RCC 7860 (cell line): ENCODE results near the gene SEPSECS.

Experiments
- DNase-seq: peaks from one replicate; pipeline ENCODE4 v3.0.0-alpha.2; 2015; ENCODE audit warnings: low spot score
- FAIRE-seq: peaks from 2 replicates; lab custom pipeline; 2012; peaks lifted over from hg19 to GRCh38; lab: Jason Lieb, UNC

Gene SEPSECS

GRCh38 chr4:25157081-25157480 is 3.2 kb downstream of the SEPSECS start:
- FAIRE-seq (no peak), DNase-seq (no peak)

DNA sequence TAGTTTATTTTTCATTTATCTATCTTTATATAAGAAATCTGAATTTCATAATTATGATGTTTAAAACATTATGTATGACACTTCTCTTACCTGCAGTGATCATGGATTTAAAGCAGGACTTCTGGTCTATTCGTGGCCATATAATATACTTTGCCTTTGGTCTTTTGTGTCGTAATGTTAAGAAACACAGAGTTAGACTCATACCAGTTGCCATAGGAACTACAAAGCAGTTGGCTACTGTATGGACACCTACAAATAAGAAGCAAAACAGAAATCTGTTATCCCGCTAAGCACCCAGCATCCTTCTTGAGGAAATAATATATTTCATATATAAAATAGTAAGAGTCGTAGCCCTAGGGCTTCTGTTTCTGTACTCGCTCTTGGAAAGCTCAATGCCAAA is 4.3 kb downstream of the SEPSECS start:
- FAIRE-seq (no peak), DNase-seq (no peak)

DNA sequence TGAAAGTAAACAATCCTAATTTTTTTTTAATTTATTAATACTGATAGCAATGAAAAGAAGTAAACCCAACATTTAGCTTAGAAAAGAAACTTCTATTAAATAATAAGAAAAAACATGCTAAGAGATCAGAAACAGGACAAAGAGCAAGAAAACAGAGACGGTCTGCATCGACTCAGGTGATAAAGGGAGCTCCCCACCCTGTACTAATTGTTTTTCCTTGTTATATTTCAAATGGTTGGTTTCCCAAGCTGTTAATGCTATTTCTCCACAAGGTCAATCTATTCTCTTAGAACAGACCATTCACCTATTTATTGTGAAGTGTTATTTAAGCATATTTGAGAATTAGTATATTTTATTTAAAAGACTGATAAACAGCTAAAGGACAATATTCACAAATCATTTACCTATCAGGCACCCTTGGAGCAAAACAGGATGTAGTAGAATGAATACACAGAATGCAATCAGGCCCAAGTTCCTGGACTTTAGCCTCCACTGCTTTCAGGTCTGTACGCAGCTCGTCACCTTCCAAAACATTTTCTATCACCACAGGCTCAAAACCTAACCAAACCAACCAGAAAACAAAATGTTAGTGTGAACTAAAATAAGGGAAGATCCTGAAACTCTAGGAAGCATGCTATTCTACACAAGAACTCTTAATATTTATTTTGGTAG is 5.5 kb downstream of the SEPSECS start:
- DNase-seq (no peak), FAIRE-seq (no peak)

- FAIRE-seq (no peak), DNase-seq (no peak)
Measured at GRCh38 chr4:25146076-25146475, 14.2 kb downstream of the SEPSECS start.

DNA sequence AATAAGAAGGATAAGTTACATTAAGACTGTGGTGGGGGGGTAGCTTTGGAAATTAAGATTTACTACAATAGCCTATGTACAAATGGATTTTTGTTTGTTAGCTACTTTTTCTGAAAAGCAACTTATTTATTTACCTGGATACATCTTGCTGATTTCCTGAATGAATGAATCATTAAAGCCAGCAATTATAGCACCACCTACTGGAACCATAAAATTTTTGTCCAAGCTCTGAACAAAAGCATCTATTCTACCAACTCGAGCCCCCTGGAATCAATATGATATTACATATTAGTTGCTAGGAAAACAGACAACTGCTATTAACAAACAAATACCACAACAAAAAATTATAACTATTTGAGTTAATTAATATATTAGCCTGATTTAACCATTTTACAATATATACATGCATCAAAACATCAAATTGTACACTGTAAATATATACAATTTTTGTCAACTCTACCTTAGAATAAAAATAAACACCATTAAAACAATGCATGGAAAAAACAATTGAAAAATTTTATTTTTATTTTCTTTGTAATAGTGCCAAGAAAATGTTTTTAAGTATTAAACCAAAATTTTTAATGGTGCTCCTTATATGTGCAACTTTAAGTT is 15.3 kb downstream of the SEPSECS start:
- peak; percentile 16 for DNase-seq

DNA sequence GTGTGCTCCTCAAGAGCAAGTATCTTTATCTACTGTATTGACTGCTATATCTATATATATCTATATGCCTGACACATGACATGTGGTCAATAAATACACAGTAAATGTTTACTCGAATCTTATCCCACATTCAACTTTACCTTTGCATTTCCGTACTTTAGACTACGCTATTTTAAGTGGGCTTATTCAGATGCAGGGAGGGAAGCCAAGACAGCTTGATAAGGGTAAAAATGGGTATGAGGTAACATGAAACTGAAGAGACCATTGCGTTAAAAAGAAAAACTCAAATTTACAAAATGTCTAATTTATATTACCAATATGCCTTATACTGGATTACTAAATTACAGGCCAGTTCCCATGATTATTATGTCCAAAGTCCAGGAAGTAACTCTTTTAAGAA is 17.8 kb downstream of the SEPSECS start:
- DNase-seq (no peak), FAIRE-seq (no peak)

More for the DNA sequence above, 15.3 kb downstream of the SEPSECS start:
- FAIRE-seq = peak; percentile 69

DNA sequence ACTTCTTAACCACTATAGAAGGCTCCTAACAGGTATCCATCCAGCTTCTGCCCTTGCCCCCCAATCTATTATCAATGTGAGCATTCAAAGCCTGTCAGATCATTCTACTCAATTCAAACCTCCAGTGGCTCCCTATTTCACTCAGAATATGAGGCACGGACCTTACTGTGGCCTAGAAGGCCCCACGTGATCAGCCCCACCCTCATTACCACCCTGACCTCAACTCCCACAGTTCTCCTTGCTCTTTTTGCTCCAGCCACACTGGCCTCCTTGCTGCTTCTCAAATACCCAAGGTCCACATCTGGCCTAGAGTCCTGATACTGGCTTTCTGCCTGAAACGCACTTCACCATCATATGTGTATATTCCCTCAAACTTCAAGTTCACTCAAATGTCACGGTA is 18.7 kb downstream of the SEPSECS start:
- FAIRE-seq = no peak
- no peak for DNase-seq

DNA sequence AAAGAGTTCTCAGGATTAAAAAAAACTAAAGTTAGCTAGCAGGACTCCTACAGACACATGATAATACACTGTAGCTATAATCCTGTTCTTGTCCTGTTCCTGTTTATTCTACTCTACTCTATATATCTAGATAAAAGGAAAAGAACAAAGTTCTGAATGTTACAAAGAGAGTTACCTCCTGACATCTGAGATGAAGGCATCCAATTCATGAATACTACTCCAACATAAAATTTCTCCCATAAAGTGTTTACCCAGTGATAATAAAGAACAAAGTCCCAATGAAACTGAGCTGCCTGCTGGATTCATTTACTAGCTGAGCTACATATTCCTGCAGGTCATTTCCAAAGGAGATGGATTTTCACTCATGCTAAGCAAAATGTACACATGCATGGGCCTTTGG is 27.1 kb downstream of the SEPSECS start:
- no peak for FAIRE-seq
- DNase-seq = no peak

- no peak for DNase-seq
- no peak for FAIRE-seq
Measured at GRCh38 chr4:25131926-25132325, 28.3 kb downstream of the SEPSECS start.

DNA sequence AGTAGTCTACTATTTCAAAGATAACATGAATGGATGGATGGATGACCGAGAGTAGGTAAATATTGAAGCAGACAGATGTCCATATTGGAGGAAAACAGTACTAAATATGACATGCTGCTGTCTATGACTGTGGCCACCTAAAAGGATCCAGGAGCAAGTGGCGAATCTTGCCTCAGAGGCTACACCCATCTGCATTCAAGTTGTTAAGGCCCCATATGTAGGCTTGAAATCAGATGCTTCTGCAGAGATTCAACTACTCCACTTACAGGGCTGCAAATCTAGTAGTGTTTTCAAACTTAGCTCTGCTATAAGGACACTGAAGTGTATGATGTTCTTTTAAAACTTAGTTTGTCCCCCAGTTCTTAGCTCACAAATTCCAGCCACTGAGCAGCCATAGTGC is 28.9 kb downstream of the SEPSECS start:
- DNase-seq = no peak
- no peak for FAIRE-seq

- no peak for DNase-seq
Measured at GRCh38 chr4:25129917-25130316, 30.3 kb downstream of the SEPSECS start.

DNA sequence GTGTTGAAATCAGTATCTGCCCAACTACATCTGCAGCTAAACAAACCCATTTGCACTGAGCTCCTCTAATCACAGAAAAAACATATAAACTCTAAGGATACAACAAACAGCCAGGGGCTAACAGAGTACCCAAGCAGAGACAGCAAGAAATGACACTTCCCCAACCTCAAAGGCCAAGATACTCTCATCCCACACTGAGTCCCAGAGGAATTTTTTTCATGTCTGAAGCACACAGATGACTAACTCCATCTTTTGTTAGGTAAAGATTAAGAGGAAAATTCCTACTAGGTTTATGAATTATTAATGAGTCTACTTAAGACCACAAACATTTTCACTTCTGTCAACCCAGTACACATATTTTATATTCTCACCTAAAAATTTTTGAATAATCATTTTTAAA is 31.6 kb downstream of the SEPSECS start:
- FAIRE-seq (peak; percentile 82), DNase-seq (no peak)

More at GRCh38 chr4:25129917-25130316, 30.3 kb downstream of the SEPSECS start:
- no peak for FAIRE-seq

- no peak for DNase-seq
Measured at GRCh38 chr4:25123236-25123635, 37.0 kb downstream of the SEPSECS start.

DNA sequence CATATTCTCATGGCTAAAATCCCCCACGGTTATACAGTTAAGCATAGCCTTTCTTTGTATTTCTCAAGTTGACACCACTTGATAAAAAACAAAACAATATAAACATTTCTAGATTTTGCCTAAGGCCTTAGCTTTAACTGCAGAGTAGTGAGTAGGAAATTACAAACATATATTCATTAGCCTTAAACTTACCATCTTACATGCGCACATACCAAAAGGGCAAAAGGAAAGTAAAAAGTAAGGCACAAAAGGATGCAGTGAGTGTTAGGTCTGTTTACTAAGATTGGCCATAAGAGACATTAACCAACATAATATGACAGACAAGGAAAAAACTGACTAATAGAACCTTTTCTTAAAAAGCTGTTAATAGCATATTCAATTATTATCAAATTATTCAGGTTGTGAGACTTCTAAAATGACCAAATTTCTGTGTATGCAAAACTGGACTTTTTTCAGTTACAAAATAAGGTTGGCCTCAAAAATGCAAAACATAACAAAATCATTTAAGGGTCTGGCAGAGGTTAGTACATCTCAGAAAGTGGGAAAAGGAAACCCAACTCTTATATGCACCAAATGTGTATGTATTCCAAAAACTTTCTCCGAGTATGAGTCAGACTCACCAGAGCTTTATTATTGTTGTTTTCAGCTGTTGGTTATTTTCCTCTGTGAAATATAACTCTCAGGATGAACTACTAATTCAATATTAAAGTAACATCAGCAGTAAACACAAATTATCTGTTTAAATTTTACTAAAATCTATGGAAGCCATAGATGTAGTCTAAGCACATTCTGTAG is 39.9 kb downstream of the SEPSECS start:
- DNase-seq = no peak
- FAIRE-seq = no peak

More at GRCh38 chr4:25123236-25123635, 37.0 kb downstream of the SEPSECS start:
- FAIRE-seq = no peak

DNA sequence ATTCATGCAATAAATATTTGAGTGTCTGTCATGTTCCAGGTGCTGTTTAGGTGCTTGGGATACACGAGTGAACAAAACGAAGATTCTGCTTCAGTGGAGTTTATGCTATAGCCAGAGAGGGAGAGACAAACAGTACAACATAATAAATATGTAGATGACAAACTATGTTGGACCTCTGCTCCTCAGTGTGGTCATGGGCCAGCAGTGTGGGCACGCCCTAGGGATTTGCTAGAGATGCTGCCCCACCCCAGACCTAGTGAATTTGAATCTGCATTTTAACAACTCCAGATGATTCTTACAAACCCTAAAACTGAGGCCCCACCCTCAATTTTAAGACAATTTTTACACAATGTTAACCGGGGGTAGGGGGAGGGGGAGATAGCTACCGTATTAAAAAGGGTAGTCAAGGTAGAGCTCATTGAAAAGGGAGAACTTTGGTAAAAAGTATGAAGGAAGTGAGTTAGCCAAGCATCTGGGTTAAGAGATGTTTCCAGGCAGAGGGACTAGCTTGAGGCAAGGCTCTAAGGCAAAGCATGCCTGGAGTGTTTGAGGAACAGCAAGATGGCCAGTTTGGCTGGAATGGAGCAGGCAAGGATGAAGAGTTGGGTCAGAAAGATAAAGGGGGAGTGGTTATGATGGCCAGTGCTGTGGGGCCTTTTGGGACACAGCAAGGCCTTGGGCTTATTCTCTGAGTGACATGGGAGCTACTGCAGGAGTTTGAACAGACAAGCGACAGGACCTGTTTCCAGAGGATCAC is 42.4 kb downstream of the SEPSECS start:
- DNase-seq = no peak
- no peak for FAIRE-seq

GRCh38 chr4:25117274-25117673 is 43.0 kb downstream of the SEPSECS start:
- FAIRE-seq (no peak), DNase-seq (no peak)

DNA sequence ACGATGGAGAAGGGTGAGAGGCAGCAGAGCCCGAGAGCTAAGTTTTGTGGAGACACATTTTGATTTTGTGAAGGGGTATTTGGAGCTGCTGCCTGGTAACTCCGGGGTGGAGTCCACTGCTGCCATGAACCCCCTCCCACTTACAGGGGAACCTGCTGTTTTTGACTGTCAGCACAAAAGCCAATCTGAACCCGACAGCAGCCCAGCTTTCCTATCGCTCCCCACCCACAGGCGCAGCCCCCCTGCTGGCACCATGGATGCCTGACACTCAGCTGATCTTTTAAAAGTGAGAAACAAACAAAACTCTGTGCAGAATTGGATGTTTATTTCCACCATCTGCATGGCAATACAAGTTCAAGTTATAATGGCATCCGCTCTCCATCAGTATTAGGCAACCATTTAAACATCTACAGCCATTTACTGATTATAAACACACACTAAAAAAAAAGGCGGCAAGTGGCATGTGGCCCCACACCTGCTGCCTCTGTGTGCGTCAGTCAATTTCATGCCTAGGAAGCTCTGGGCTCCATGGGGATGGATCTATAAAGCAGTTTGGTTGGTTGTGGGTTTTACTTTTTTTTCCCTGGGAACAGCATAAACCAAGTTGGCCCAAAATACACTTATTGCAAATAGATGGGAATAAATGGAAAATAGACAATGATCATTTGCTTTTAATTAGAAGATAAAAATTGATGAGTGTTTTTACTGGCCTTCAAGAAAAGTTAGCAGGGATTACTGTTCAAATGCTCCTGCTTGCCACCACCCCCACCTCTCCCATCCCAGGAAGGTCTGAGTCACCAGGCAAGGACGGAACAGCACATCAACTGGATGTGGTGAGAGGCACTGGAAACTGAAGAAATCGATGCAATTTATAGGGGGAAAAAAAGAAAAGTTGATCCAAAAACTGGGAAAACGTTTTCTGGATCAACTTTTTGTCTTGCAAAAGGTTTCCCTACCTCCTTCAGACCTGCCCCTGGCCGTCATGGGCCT is 46.0 kb downstream of the SEPSECS start:
- DNase-seq = no peak
- peak; percentile 56 for FAIRE-seq

GRCh38 chr4:25112995-25113380 is 47.3 kb downstream of the SEPSECS start:
- no peak for FAIRE-seq
- DNase-seq = no peak

DNA sequence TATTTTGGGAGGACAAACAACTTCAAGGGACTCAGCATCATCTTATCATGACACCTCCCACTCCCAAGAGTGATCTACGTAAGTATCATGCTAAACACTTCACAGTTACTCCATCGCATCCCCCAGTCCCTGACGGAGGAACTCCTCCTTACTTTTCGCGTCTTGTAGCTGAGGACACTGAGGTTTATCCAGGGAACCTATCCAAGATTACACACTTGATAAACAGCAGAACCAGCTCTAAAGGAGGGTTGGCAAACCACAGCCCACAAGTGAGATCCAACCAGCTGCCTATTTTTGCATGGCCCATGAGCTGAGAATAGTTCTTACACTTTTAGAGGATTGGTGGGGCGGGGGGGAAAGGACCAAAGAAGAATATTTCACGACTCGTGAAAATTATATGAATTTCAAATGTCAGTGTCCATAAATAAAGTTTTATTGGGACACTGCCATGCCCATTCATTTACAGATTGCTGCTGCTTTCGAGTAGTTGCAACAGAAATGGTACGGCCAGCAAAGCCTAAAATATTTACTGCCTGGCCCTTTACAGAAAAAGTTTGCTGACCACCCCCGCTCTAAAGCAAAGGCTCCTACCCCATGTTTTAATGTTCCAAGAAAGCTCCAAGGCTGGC is 47.8 kb downstream of the SEPSECS start:
- FAIRE-seq = no peak

More for the DNA sequence above, 47.8 kb downstream of the SEPSECS start:
- DNase-seq = no peak
